Kidney epithelial cell (primary cell): ENCODE measurements around the gene ANO7. TPM values are rescaled to one million over a fixed set of nuclear protein-coding genes. Genes with fewer than 3 reads are reported as not detected.

Experiments used
- DNase-seq: peaks from one replicate; pipeline ENCODE4 v3.0.0-alpha.2; 2010; ENCODE audit warnings: low read depth
- H3K27me3 ChIP-seq: 2 replicates; pipeline ENCODE4 v1.6.0; 2011; ENCODE audit warnings: low read length; ENCODE audit not compliant: control insufficient read depth, insufficient read depth
- H3K36me3 ChIP-seq: 2 replicates; pipeline ENCODE4 v1.5.1; 2011; ENCODE audit warnings: low read length; ENCODE audit not compliant: control insufficient read depth, insufficient read depth
- H3K4me3 ChIP-seq: 2 replicates; pipeline ENCODE4 v1.5.1; 2011; ENCODE audit warnings: low read depth, mild to moderate bottlenecking, control low read depth, low read length
- total RNA-seq: library from RNA; depleted of rRNA; stranded (reverse); fragments of >200 nt; gene quantifications from 2 replicates; pipeline ENCODE4 v1.2.3, GENCODE V29; 2015
- TF ChIP-seq, protein P1 (sequence below): IDR thresholded peaks from 2 replicates; pipeline ENCODE4 v1.5.1; 2011; ENCODE audit warnings: mild to moderate bottlenecking, moderate library complexity, low read length, control low read depth, inconsistent platforms; ENCODE audit not compliant: insufficient read depth, poor library complexity, severe bottlenecking

Gene ANO7
- total RNA-seq, 1 donor from 2014 or later, result 1.9 TPM

DNA sequence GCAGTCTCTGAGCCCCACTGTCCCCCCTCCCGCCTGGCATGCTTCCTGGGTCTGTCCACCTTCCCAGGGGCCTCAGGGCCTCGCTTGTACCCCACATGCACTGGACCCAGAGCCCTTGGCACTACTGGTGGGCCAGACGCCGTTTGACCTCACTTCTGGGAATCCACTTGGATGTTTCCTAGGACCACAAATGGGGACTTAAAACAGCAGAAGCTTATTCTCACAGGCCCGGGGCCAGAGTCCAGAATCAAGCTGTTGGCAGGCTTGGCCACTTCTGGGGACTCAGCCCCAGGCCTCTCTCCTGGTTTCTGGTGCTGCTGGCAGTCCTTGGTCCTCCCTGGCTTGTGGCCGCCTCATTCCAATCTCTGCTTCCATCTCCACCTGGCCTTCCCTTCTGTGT is 19.6 kb downstream of the ANO7 start:
- Histone ChIP-seq H3K36me3 (no peaks in the 10 kb centered on the region), H3K27me3 (peaks cover 9% of the 10 kb centered on the region), H3K4me3 (no peak overlapping the region)
- TF ChIP-seq, protein P1, sequence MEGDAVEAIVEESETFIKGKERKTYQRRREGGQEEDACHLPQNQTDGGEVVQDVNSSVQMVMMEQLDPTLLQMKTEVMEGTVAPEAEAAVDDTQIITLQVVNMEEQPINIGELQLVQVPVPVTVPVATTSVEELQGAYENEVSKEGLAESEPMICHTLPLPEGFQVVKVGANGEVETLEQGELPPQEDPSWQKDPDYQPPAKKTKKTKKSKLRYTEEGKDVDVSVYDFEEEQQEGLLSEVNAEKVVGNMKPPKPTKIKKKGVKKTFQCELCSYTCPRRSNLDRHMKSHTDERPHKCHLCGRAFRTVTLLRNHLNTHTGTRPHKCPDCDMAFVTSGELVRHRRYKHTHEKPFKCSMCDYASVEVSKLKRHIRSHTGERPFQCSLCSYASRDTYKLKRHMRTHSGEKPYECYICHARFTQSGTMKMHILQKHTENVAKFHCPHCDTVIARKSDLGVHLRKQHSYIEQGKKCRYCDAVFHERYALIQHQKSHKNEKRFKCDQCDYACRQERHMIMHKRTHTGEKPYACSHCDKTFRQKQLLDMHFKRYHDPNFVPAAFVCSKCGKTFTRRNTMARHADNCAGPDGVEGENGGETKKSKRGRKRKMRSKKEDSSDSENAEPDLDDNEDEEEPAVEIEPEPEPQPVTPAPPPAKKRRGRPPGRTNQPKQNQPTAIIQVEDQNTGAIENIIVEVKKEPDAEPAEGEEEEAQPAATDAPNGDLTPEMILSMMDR, result no peak
- DNase-seq, result no peak

DNA sequence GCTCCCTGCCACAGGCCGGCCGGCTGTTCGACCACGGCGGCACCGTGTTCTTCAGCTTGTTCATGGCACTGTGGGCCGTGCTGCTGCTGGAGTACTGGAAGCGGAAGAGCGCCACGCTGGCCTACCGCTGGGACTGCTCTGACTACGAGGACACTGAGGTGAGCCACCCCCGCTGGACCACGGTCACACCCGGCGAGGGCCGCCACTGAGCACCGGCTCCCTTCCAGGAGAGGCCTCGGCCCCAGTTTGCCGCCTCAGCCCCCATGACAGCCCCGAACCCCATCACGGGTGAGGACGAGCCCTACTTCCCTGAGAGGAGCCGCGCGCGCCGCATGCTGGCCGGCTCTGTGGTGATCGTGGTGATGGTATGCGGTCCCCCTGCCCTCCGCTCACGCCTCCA is 20.8 kb downstream of the ANO7 start:
- H3K4me3 ChIP-seq, result no peak overlapping the region
- H3K27me3 ChIP-seq, result peaks cover 14% of the 10 kb centered on the region
- TF ChIP-seq, protein P1, result no peak
- no peaks in the 10 kb centered on the region for H3K36me3 ChIP-seq
- no peak for DNase-seq

DNA sequence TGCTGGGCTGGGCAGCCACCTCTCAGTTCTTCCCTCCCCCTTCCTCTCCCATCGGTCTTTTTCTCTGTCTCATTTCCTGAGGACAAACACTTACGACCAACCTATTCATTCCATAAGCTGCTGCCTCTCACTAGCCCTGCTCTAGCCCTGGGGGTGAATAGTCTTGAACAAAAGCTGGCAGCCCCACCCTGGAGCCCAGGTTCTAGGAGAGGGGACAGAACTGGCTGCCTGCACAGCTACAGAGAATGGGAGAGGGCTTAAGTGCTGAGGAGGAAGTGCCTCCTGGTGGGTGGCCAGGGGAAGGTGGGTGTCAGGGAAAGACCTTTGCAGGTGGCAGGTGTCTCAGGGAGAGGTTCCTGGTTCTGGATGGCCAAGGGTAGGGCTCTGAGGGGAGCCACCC is 22.8 kb downstream of the ANO7 start:
- Histone ChIP-seq H3K36me3 (no peaks in the 10 kb centered on the region), H3K27me3 (peaks cover 16% of the 10 kb centered on the region), H3K4me3 (no peak overlapping the region)
- no peak for DNase-seq
- TF ChIP-seq, protein P1, result no peak

DNA sequence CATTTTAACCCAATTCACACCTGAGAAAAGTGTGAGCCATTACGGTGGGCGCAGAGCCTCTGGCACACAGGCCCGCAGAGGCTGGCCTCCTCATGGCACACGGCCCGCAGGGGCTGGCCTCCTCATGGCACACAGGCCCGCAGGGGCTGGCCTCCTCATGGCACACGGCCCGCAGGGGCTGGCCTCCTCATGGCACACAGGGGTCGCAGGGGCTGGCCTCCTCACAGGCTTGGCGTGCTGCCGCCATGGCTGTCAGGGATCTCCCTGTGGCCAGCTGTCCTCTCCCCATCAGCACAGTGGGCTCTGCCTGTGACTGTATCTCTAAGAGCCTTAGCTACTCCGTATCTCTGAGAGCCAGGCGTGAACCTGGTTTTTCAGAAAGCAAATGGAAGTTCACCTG is 24.6 kb downstream of the ANO7 start:
- H3K27me3 ChIP-seq, result peaks cover 16% of the 10 kb centered on the region
- no peak overlapping the region for H3K4me3 ChIP-seq
- DNase-seq, result no peak
- H3K36me3 ChIP-seq, result no peaks in the 10 kb centered on the region
- TF ChIP-seq, protein P1, result no peak

DNA sequence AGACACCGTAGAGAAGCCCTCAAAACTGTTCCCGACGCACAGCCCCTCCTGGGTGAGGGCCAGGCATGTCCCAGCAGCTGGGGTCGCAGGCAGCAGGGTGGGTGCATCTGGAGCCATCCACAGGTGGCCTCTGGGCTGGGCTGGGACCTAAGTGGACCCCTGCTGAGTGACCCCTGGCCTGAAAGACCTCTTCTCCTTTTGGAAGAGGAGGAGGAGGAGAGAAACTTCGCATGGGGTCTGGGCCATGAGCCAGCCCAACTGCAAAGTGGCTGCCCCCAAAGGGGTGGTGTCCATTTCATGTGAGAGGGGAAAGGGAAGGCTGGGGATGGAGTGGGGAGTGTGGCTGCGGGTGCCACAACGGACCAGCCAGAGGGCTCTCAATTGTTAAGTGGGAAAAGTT is 25.1 kb downstream of the ANO7 start:
- Histone ChIP-seq H3K27me3 (peaks cover 16% of the 10 kb centered on the region), H3K4me3 (no peak overlapping the region), H3K36me3 (no peaks in the 10 kb centered on the region)
- TF ChIP-seq, protein P1, result no peak
- DNase-seq, result no peak

DNA sequence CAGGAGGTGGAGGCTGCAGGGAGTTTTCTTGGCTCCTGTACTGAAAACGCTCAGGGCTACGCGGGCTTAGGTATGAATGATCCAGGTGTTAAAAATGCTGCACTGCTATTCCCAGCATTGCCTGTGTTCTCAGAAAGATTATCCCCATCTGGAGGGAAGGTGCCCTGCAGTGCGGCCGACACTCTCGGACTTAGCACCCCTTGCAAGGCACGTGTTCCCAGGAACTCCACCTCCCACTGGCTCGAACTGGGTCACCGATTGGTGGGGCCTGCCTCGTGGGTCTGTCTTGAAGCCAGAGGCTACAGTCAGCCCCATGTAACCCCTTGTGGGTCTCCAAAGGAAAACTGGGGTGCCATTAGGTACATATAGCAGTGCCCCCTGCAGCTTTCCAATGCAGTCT is 25.7 kb downstream of the ANO7 start:
- TF ChIP-seq, protein P1, result no peak
- peaks cover 16% of the 10 kb centered on the region for H3K27me3 ChIP-seq
- no peaks in the 10 kb centered on the region for H3K36me3 ChIP-seq
- DNase-seq, result no peak
- H3K4me3 ChIP-seq, result no peak overlapping the region
